K562 (cell line): Measurements from ENCODE around the gene GRPR. TPM values are rescaled to one million over a fixed set of nuclear protein-coding genes. Genes with fewer than 3 reads are reported as not detected.

Experiments
- ATAC-seq: fragments of 200-7000 bp; cut with Tn5 transposase; 3 replicates; pipeline ENCODE4 v1.9.1; 2020; ENCODE audit warnings: moderate library complexity
- BruUV-seq: library from RNA; stranded (reverse); fragments of 400-500 nt; replicated peaks from 2 replicates; lab custom pipeline; 2021; lab: Mats Ljungman, UMichigan
- CTCF ChIA-PET: fragments of 300-600 bp; formaldehyde crosslinking; extraction: SDS; loops from one replicate; lab custom pipeline; 2021; ENCODE audit warnings: low intra/inter-chr PET ratio; lab: Yijun Ruan, JAX
- POLR2A ChIA-PET: fragments of 300-600, 350-650 bp; sonication (Branson Sonifier 250); formaldehyde crosslinking; extraction: SDS; loops from one replicate; lab custom pipeline; 2021; ENCODE audit warnings: antibody characterized with exemption, inconsistent platforms; lab: Yijun Ruan, JAX
- DNase-seq, 4 experiments: peaks; one replicate each; pipeline versions ENCODE4 v3.0.0 to v3.0.0-alpha.2; 2011 to 2018; ENCODE audit warnings: low spot score in 3 of 4, mixed read lengths in 3 of 4; ENCODE audit errors: extremely low read depth in 1 of 4
- FAIRE-seq: peaks from 2 replicates; lab custom pipeline; 2011; peaks lifted over from hg19 to GRCh38; lab: Jason Lieb, UNC
- H2AFZ ChIP-seq: 2 replicates; pipeline ENCODE4 v1.6.0; 2011; ENCODE audit warnings: low read depth, low read length, control low read depth, inconsistent platforms
- H3K27ac ChIP-seq: fragments of 200-600 bp; 3 replicates; pipeline ENCODE4 v1.8.0; 2011; ENCODE audit warnings: low read depth, mild to moderate bottlenecking, control low read depth, inconsistent platforms, low read length, moderate library complexity, mixed read lengths; ENCODE audit errors: extremely low read depth
- H3K27me3 ChIP-seq, 2 experiments: fragments of 300-600 bp in 1 of 2; 2 replicates in 1 of 2; 3 replicates in 1 of 2; pipeline versions ENCODE4 v1.6.0 to v1.8.0; 2011; ENCODE audit warnings: inconsistent platforms in 2 of 2, low read length in 2 of 2, mild to moderate bottlenecking in 1 of 2, mixed read lengths in 1 of 2, moderate library complexity in 1 of 2; ENCODE audit not compliant: control insufficient read depth in 2 of 2, insufficient read depth in 2 of 2
- H3K36me3 ChIP-seq: fragments of 300-600 bp; 3 replicates; pipeline ENCODE4 v1.8.0; 2011; ENCODE audit warnings: mild to moderate bottlenecking, low read length, inconsistent platforms; ENCODE audit not compliant: control insufficient read depth, insufficient read depth
- H3K4me1 ChIP-seq, 2 experiments: fragments of 200-600 bp in 1 of 2; replicated peaks in 1 of 2; 2 replicates in 1 of 2; 3 replicates in 1 of 2; pipeline versions ENCODE4 v1.5.1 to v1.8.0; 2011; ENCODE audit warnings: inconsistent platforms in 2 of 2, low read length in 2 of 2, mild to moderate bottlenecking in 1 of 2, mixed read lengths in 1 of 2, moderate library complexity in 1 of 2; ENCODE audit not compliant: control insufficient read depth in 2 of 2, insufficient read depth in 2 of 2
- H3K4me2 ChIP-seq: 2 replicates; pipeline ENCODE4 v1.6.1; 2011; ENCODE audit warnings: low read length, control low read depth, inconsistent platforms, mixed read lengths; ENCODE audit not compliant: insufficient read depth
- H3K4me3 ChIP-seq: fragments of 200-600 bp; sonication (generic), shearing (Covaris generic); 2 replicates; pipeline ENCODE4 v1.5.1; 2016; ENCODE audit warnings: control low read depth, inconsistent platforms
- H3K79me2 ChIP-seq: fragments of 200-600 bp; 3 replicates; pipeline ENCODE4 v1.8.0; 2011; ENCODE audit warnings: low read length, inconsistent platforms; ENCODE audit not compliant: control insufficient read depth, insufficient read depth
- H3K9ac ChIP-seq, 2 experiments: 2 replicates each; pipeline versions ENCODE4 v1.6.0 to v1.6.1; 2011; ENCODE audit warnings: low read depth in 2 of 2, low read length in 2 of 2, control low read depth in 1 of 2, inconsistent platforms in 1 of 2, mild to moderate bottlenecking in 1 of 2, mixed read lengths in 1 of 2; ENCODE audit not compliant: insufficient read depth in 1 of 2
- H3K9me1 ChIP-seq: one replicate; pipeline ENCODE4 v1.6.0; 2011; ENCODE audit warnings: inconsistent platforms, mild to moderate bottlenecking, low read length, moderate library complexity; ENCODE audit not compliant: control insufficient read depth, insufficient read depth
- H3K9me3 ChIP-seq: replicated peaks from 2 replicates; pipeline ENCODE4 v1.5.1; 2011; ENCODE audit warnings: low read depth, low read length, inconsistent platforms; ENCODE audit not compliant: control insufficient read depth, insufficient read depth
- H4K20me1 ChIP-seq: replicated peaks from 2 replicates; pipeline ENCODE4 v1.6.1; 2011; ENCODE audit warnings: low read length, inconsistent platforms, mixed read lengths; ENCODE audit not compliant: control insufficient read depth, insufficient read depth
- CCAR2 ChIP-seq: fragments of 200-400 bp; formaldehyde crosslinking; IDR thresholded peaks from 2 replicates; pipeline ENCODE4 v1.6.1; 2017; ENCODE audit warnings: mild to moderate bottlenecking, low read depth, low read length
- MEF2A ChIP-seq: IDR thresholded peaks from 2 replicates; pipeline ENCODE4 v1.6.1; 2011; ENCODE audit warnings: low read depth, mild to moderate bottlenecking, low read length, moderate library complexity; ENCODE audit not compliant: control insufficient read depth
- PHB ChIP-seq: fragments of 250-450 bp; sonication (Bioruptor Pico); IDR thresholded peaks from 2 replicates; pipeline ENCODE4 v1.5.0; 2021
- SAP30 ChIP-seq: fragments of 200-600 bp; sonication (generic); IDR thresholded peaks from 2 replicates; pipeline ENCODE4 v1.6.1; 2012; ENCODE audit warnings: borderline replicate concordance, low read depth, mild to moderate bottlenecking, moderate library complexity, low read length, control low read depth, inconsistent platforms; ENCODE audit not compliant: insufficient read depth, poor library complexity, severe bottlenecking
- XRCC4 ChIP-seq: IDR thresholded peaks from one replicate; pipeline ENCODE4 v1.6.1; 2011; ENCODE audit not compliant: insufficient read depth, insufficient read length; ENCODE audit errors: extremely low read depth
- ZBTB2 ChIP-seq: fragments of 450-650 bp; IDR thresholded peaks from 2 replicates; pipeline ENCODE4 v1.6.1; 2016; ENCODE audit warnings: antibody characterized with exemption
- ZNF408 ChIP-seq: fragments of 250-450 bp; sonication (Bioruptor Pico); IDR thresholded peaks from 2 replicates; pipeline ENCODE4 v1.4.0; 2020; ENCODE audit warnings: low read depth, mild to moderate bottlenecking, moderate library complexity
- whole genome bisulfite sequencing: fragments of 100-300 bp; shearing (Covaris generic); methylation state at CpG from one replicate; pipeline ENCODE4 v1.1.6; 2016; ENCODE audit warnings: low coverage, mixed read lengths; ENCODE audit not compliant: insufficient coverage; ENCODE audit errors: missing lambda C conversion rate; 5-methylcytosine and 5-hydroxymethylcytosine counted together
- in situ Hi-C: fragments of 300-500 bp; cut with MboI; formaldehyde crosslinking; loops from 4 replicates; pipeline ENCODE4 v1.15.0; 2018; ENCODE audit warnings: inconsistent platforms, mixed read lengths
- intact Hi-C: fragments of 100-400 bp; cut with micrococcal nuclease; formaldehyde crosslinking; loops from 2 replicates; pipeline ENCODE4 v1.14.2; 2022
- polyA plus RNA-seq, 8 experiments: library from polyadenylated mRNA; depleted of rRNA in 4 of 8; stranded (reverse) in 5 of 8; unstranded in 3 of 8; fragments of >200 nt; fragmentation: Nextera tagmentation in 2 of 8; fragmentation: Illumina TruSeq in 1 of 8; extraction: Ambion mirVana in 2 of 8; extraction: Trizol in 1 of 8; gene quantifications; 2 replicates each; pipeline versions ENCODE4 v1.2.1 to v1.2.3, GENCODE V29; 2011 to 2014; ENCODE audit warnings: inconsistent platforms in 1 of 8, missing spikeins in 1 of 8
- total RNA-seq, 7 experiments: library from RNA; depleted of rRNA in 6 of 7; stranded (reverse); fragments of >200 nt in 6 of 7; fragmentation: Illumina TruSeq in 2 of 7; extraction: Trizol in 2 of 7; gene quantifications; 2 replicates each; pipeline versions ENCODE4 v1.2.1 to v1.2.3, GENCODE V29; 2011 to 2021; ENCODE audit warnings: low replicate concordance in 1 of 7
- TF ChIP-seq, protein P1 (sequence below): sonication (generic); formaldehyde crosslinking; IDR thresholded peaks from 2 replicates; pipeline ENCODE4 v1.8.0; 2022; ENCODE audit warnings: missing genetic modification reagents, mild to moderate bottlenecking, borderline replicate concordance
- TF ChIP-seq, protein P2 (sequence below): conservative IDR thresholded peaks from 2 replicates; pipeline ENCODE4 v1.6.1; 2011; ENCODE audit warnings: low read depth, mild to moderate bottlenecking, low read length; ENCODE audit not compliant: control insufficient read depth

GRPR gene
- total and polyA plus RNA-seq, 9 of the 15 experiments (the other 6 are each of a cell fraction or from before 2014, with no cell fraction given) = 0.06 to 0.11 TPM; not detected in 7

- TF ChIP-seq, protein P1, sequence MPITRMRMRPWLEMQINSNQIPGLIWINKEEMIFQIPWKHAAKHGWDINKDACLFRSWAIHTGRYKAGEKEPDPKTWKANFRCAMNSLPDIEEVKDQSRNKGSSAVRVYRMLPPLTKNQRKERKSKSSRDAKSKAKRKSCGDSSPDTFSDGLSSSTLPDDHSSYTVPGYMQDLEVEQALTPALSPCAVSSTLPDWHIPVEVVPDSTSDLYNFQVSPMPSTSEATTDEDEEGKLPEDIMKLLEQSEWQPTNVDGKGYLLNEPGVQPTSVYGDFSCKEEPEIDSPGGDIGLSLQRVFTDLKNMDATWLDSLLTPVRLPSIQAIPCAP = no peak
These were observed 25.5 kb downstream of the GRPR start (continued) for GRCh38 chrX:16148896-16149295.

DNA sequence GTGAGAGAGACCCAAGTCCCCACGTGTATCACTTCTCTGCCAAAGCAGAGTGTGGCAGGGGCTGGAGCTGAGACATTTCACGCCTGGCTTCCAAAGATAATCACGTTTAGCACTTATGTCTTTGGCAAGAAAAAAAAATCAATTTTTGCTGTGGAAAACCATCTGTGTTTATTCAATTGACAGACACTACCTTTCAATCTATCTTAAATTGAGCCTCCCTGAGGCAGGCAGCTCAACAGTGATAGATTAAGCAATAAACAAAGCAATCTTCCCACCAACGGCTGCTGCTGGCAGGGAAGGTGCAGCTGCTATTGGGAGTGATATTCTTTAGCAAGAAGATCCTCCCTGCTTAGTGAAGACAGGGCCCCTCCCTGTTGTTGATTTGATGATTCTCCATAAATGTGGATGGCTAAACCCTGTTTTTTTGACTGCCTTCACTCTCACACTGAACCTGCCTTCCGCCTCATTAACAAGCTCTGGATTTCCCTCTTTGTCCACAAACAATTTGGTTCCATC lies 32.3 kb downstream of the GRPR start:
- no peak for ATAC-seq
- POLR2A ChIA-PET = interaction anchor here (1.2 to 1.3 kb wide), 2 partner anchors 9 to 18 kb away, joined by 3 read pairs; no protein-coding TSS in a partner anchor
- WGBS = 16% methylated on average over 5 of the region's 5 CpGs

More for the DNA sequence above, 32.3 kb downstream of the GRPR start:
- Histone ChIP-seq H3K4me1 (no peaks in the 10 kb centered on the region), H3K36me3 (no peaks in the 10 kb centered on the region), H4K20me1 (no peaks in the 10 kb centered on the region), H3K27ac (no peak overlapping the region), H2AFZ (no peak overlapping the region), H3K27me3 (no peaks in the 10 kb centered on the region), H3K4me2 (no peak overlapping the region), H3K9me3 (no peaks in the 10 kb centered on the region), H3K9me1 (no peaks in the 10 kb centered on the region)
- CTCF ChIA-PET = no interaction called here
- no peak for TF ChIP-seq ZNF408
- TF ChIP-seq, protein P2, sequence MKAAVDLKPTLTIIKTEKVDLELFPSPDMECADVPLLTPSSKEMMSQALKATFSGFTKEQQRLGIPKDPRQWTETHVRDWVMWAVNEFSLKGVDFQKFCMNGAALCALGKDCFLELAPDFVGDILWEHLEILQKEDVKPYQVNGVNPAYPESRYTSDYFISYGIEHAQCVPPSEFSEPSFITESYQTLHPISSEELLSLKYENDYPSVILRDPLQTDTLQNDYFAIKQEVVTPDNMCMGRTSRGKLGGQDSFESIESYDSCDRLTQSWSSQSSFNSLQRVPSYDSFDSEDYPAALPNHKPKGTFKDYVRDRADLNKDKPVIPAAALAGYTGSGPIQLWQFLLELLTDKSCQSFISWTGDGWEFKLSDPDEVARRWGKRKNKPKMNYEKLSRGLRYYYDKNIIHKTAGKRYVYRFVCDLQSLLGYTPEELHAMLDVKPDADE = no peak
- no peak for TF ChIP-seq MEF2A
- TF ChIP-seq ZBTB2 = no peak
- no peak for TF ChIP-seq SAP30
- no peak for TF ChIP-seq XRCC4
- TF ChIP-seq PHB (CRISPR knock-in tag) = no peak
- TF ChIP-seq CCAR2 = no peak
- TF ChIP-seq, all 486 proteins: peak for 0
- Histone ChIP-seq H3K79me2 (no peaks in the 10 kb centered on the region), H3K4me3 (no peak overlapping the region), H3K9ac (no peak overlapping the region)
- DNase-seq (no peak), FAIRE-seq (no peak)
- BruUV-seq = no TSS peak
- intact Hi-C loops (no loop called here), in situ Hi-C loops (no loop called here)
